OCI-LY1 (cell line): ENCODE results near the gene CASP10.

ENCODE experiments used
- H2AFZ ChIP-seq: fragments of 200-600 bp; sonication (generic), shearing (Covaris generic); 2 replicates; pipeline ENCODE4 v1.6.0; 2014; ENCODE audit warnings: antibody characterized with exemption, mild to moderate bottlenecking, low read length
- H3F3A ChIP-seq: fragments of 200-600 bp; sonication (generic), shearing (Covaris generic); 2 replicates; pipeline ENCODE4 v1.6.0; 2014; ENCODE audit warnings: mild to moderate bottlenecking, antibody characterized with exemption, low read length, moderate library complexity; ENCODE audit not compliant: insufficient read depth
- H3K27ac ChIP-seq: fragments of 200-600 bp; sonication (generic); 2 replicates; pipeline ENCODE4 v1.5.1; 2014; ENCODE audit warnings: low read length, mixed run types, mild to moderate bottlenecking, low read depth; ENCODE audit not compliant: poor library complexity, severe bottlenecking
- H3K27me3 ChIP-seq: fragments of 200-600 bp; sonication (generic); 2 replicates; pipeline ENCODE4 v1.6.0; 2014; ENCODE audit warnings: antibody characterized with exemption, mild to moderate bottlenecking, low read length, moderate library complexity; ENCODE audit not compliant: insufficient read depth
- H3K36me3 ChIP-seq: fragments of 200-600 bp; sonication (generic); 2 replicates; pipeline ENCODE4 v1.6.1; 2014; ENCODE audit warnings: mild to moderate bottlenecking, antibody characterized with exemption, low read length, moderate library complexity, mixed read lengths; ENCODE audit not compliant: insufficient read depth
- H3K4me1 ChIP-seq: fragments of 200-600 bp; sonication (generic); 2 replicates; pipeline ENCODE4 v1.5.1; 2014; ENCODE audit warnings: mild to moderate bottlenecking, low read length, moderate library complexity; ENCODE audit not compliant: insufficient read depth, severe bottlenecking
- H3K4me2 ChIP-seq: fragments of 200-600 bp; sonication (generic), shearing (Covaris generic); 2 replicates; pipeline ENCODE4 v1.6.1; 2014; ENCODE audit warnings: low read length
- H3K4me3 ChIP-seq: fragments of 200-600 bp; sonication (generic); 2 replicates; pipeline ENCODE4 v1.5.1; 2014; ENCODE audit warnings: low read length, low read depth, mild to moderate bottlenecking, mixed read lengths; ENCODE audit not compliant: poor library complexity, severe bottlenecking
- H3K79me2 ChIP-seq: fragments of 200-600 bp; shearing (Covaris generic); 2 replicates; pipeline ENCODE4 v1.6.1; 2016; ENCODE audit warnings: mixed run types, low read length, mixed read lengths; ENCODE audit not compliant: insufficient read depth
- H3K9ac ChIP-seq: fragments of 200-600 bp; sonication (generic), shearing (Covaris generic); 2 replicates; pipeline ENCODE4 v1.6.1; 2014; ENCODE audit warnings: mild to moderate bottlenecking, low read length, mixed read lengths
- H3K9me2 ChIP-seq: fragments of 200-600 bp; sonication (generic), shearing (Covaris generic); 2 replicates; pipeline ENCODE4 v1.6.1; 2014; ENCODE audit warnings: low read depth, mild to moderate bottlenecking, low read length, mixed read lengths
- H3K9me3 ChIP-seq: fragments of 200-600 bp; shearing (Covaris generic); 2 replicates; pipeline ENCODE4 v1.6.1; 2014; ENCODE audit warnings: low read length, mixed read lengths
- H4K20me1 ChIP-seq: fragments of 200-600 bp; sonication (generic), shearing (Covaris generic); 2 replicates; pipeline ENCODE4 v1.6.0; 2016; ENCODE audit warnings: mild to moderate bottlenecking, low read length; ENCODE audit not compliant: insufficient read depth
- EZH2 ChIP-seq: fragments of 200-600 bp; sonication (generic), shearing (Covaris generic); IDR thresholded peaks from 2 replicates; pipeline ENCODE4 v1.8.0; 2017; ENCODE audit warnings: borderline replicate concordance, mixed run types, mild to moderate bottlenecking, antibody characterized with exemption, low read length, moderate library complexity, mixed read lengths
- TF ChIP-seq, protein P1 (sequence below): fragments of 200-600 bp; sonication (generic), shearing (Covaris generic); IDR thresholded peaks from 2 replicates; pipeline ENCODE4 v1.5.1; 2017; ENCODE audit warnings: mild to moderate bottlenecking, antibody characterized with exemption, low read length, moderate library complexity, mixed read lengths

The CASP10 gene

DNA sequence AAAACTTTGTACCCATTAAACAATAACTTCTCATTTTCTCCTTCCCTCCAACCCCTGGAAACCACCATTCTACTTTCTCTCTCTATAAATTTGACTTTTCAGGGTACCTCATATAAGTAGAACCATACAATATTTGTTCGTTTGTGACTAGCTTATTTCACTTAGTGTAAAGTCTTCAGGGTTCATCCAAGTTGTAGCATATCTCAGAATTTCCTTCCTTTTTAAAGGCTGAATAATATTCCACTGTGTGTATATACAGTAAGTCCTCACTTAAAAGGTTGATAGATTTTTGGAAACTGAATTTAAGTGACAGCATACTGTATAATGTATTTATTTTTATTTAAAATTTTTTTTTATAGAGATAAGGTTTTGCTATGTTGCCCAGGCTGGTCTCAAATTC lies 13.9 kb downstream of the CASP10 start:
- Histone ChIP-seq H3K27ac (no peak overlapping the region), H3K4me1 (no peaks in the 10 kb centered on the region), H3K9ac (no peak overlapping the region), H4K20me1 (no peaks in the 10 kb centered on the region), H3K9me3 (no peaks in the 10 kb centered on the region), H3K27me3 (peaks cover 10% of the 10 kb centered on the region; the same call in 1 of the 2 replicates), H3K4me3 (no peak overlapping the region), H3K36me3 (no peaks in the 10 kb centered on the region), H3K4me2 (no peak overlapping the region), H2AFZ (no peak overlapping the region), H3F3A (no peaks in the 10 kb centered on the region), H3K79me2 (no peaks in the 10 kb centered on the region), H3K9me2 (no peaks in the 10 kb centered on the region)
- TF ChIP-seq, protein P1, sequence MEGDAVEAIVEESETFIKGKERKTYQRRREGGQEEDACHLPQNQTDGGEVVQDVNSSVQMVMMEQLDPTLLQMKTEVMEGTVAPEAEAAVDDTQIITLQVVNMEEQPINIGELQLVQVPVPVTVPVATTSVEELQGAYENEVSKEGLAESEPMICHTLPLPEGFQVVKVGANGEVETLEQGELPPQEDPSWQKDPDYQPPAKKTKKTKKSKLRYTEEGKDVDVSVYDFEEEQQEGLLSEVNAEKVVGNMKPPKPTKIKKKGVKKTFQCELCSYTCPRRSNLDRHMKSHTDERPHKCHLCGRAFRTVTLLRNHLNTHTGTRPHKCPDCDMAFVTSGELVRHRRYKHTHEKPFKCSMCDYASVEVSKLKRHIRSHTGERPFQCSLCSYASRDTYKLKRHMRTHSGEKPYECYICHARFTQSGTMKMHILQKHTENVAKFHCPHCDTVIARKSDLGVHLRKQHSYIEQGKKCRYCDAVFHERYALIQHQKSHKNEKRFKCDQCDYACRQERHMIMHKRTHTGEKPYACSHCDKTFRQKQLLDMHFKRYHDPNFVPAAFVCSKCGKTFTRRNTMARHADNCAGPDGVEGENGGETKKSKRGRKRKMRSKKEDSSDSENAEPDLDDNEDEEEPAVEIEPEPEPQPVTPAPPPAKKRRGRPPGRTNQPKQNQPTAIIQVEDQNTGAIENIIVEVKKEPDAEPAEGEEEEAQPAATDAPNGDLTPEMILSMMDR, result no peak
- no peak for TF ChIP-seq EZH2

DNA sequence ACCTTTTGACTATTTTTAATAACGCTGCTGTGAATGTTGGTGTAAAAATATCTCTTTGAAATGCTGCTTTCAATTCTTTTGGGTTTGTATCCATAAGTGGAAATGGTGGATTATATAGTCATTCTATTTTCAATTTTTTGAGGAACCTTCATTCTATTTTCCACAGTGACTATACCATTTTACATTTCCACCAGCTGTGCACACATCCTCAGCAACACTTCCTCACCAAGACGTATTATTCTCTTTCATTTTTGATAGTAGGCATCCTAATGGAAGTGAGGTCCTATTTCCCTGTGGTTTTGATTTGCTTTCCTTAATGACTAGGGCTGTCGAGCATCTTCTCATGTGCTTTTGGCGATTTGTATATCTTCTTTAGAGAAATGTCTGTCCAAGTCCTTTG lies 14.8 kb downstream of the CASP10 start:
- Histone ChIP-seq H3K4me3 (no peak overlapping the region), H3K27me3 (peaks cover 10% of the 10 kb centered on the region; the same call in 1 of the 2 replicates), H2AFZ (no peak overlapping the region), H3K36me3 (no peaks in the 10 kb centered on the region), H4K20me1 (no peaks in the 10 kb centered on the region), H3K9me3 (no peaks in the 10 kb centered on the region), H3K4me2 (no peak overlapping the region), H3F3A (no peaks in the 10 kb centered on the region), H3K79me2 (no peaks in the 10 kb centered on the region), H3K4me1 (no peaks in the 10 kb centered on the region), H3K9ac (no peak overlapping the region), H3K27ac (no peak overlapping the region), H3K9me2 (no peaks in the 10 kb centered on the region)
- no peak for TF ChIP-seq EZH2
- TF ChIP-seq, protein P1, result no peak

DNA sequence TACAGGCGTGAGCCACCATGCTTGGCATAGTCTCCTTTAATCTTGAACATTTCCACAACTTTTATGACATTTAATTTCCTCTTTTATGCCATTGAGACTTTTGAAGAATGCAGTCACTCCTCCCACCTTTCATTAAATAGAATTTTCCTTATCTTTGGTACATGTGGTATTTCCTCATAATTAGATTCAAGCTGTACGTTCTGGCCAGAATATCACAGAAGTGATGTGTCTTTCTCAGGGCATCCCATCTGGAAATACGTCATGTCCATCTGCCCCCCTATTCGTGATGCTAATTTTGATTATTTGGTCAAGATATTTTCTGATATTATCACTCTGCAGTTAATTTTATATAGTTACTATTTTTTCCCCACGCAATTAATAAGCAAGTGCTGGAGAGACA lies 16.9 kb downstream of the CASP10 start:
- H2AFZ ChIP-seq, result no peak overlapping the region
- H3K9ac ChIP-seq, result no peak overlapping the region
- H3F3A ChIP-seq, result no peaks in the 10 kb centered on the region
- no peak overlapping the region for H3K27ac ChIP-seq
- no peak overlapping the region for H3K4me3 ChIP-seq
- no peaks in the 10 kb centered on the region for H4K20me1 ChIP-seq
- no peak for TF ChIP-seq EZH2
- TF ChIP-seq, protein P1, result no peak
- H3K4me2 ChIP-seq, result no peak overlapping the region
- no peaks in the 10 kb centered on the region for H3K36me3 ChIP-seq
- H3K4me1 ChIP-seq, result peaks cover 4% of the 10 kb centered on the region
- H3K9me2 ChIP-seq, result no peaks in the 10 kb centered on the region
- no peaks in the 10 kb centered on the region for H3K79me2 ChIP-seq
- peaks cover 10% of the 10 kb centered on the region; the same call in 1 of the 2 replicates for H3K27me3 ChIP-seq
- H3K9me3 ChIP-seq, result no peaks in the 10 kb centered on the region
